Hematopoietic multipotent progenitor cell (in vitro differentiated cells): ENCODE results near the gene CIRBP. TPM values are rescaled to one million over a fixed set of nuclear protein-coding genes. Genes with fewer than 3 reads are reported as not detected.
"Not testable (repeated sequence)": the region's sequence is repeated elsewhere in the genome, so short reads cannot be mapped to it uniquely, and the experiment has no call there.

Experiments
- DNase-seq, 3 donors: peaks; one replicate each; pipeline ENCODE4 v3.0.0-alpha.2; 2011 to 2015; ENCODE audit warnings: low read depth in 2 of 3, low spot score in 2 of 3
- total RNA-seq: library from RNA; depleted of rRNA; stranded (reverse); fragments of >200 nt; gene quantifications from one replicate; pipeline ENCODE4 v1.2.3, GENCODE V29; 2012

Gene CIRBP
- total RNA-seq, 1 donor = 220 TPM

GRCh38 chr19:1302533-1303239 is 33.6 kb downstream of the CIRBP start:
- DNase-seq = no peak

- DNase-seq = no peak
Observed at GRCh38 chr19:1304197-1304924, 35.2 kb downstream of the CIRBP start.

GRCh38 chr19:1305354-1305753 is 36.2 kb downstream of the CIRBP start:
- not testable (repeated sequence) for DNase-seq

- DNase-seq = no peak
Observed at GRCh38 chr19:1307320-1307719, 38.2 kb downstream of the CIRBP start.

- DNase-seq = no peak
Observed at GRCh38 chr19:1307755-1308303, 38.7 kb downstream of the CIRBP start.

- no peak for DNase-seq
Observed at GRCh38 chr19:1308718-1309117, 39.6 kb downstream of the CIRBP start.

- DNase-seq = no peak
Observed at GRCh38 chr19:1309977-1310852, 41.1 kb downstream of the CIRBP start.

GRCh38 chr19:1310853-1311180 is 41.7 kb downstream of the CIRBP start:
- DNase-seq = no peak

- no peak for DNase-seq
Observed at GRCh38 chr19:1311543-1312091, 42.5 kb downstream of the CIRBP start.

- no peak for DNase-seq
Observed at GRCh38 chr19:1312767-1313694, 43.9 kb downstream of the CIRBP start.

- DNase-seq = no peak
Observed at GRCh38 chr19:1313695-1314613, 44.8 kb downstream of the CIRBP start.

GRCh38 chr19:1315470-1316166 is 46.5 kb downstream of the CIRBP start:
- DNase-seq = peak in 2 of 3 donors; percentile 43 to 44

GRCh38 chr19:1316466-1316865 is 47.3 kb downstream of the CIRBP start:
- DNase-seq = no peak

- DNase-seq = no peak
Observed at GRCh38 chr19:1317274-1318003, 48.3 kb downstream of the CIRBP start.

GRCh38 chr19:1318678-1319471 is 49.7 kb downstream of the CIRBP start:
- DNase-seq = no peak

- not testable (repeated sequence) for DNase-seq
Observed at GRCh38 chr19:1320282-1320650, 51.1 kb downstream of the CIRBP start.

GRCh38 chr19:1321539-1321938 is 52.4 kb downstream of the CIRBP start:
- no peak for DNase-seq
